Measurements from ENCODE around the gene CFAP47. TPM values are rescaled to one million over a fixed set of nuclear protein-coding genes. Genes with fewer than 3 reads are reported as not detected.
"Not testable (repeated sequence)": the region's sequence is repeated elsewhere in the genome, so short reads cannot be mapped to it uniquely, and the experiment has no call there.

CFAP47 gene
- total RNA-seq, 1 donor: not detected

- no peak overlapping the region for H3K4me3 ChIP-seq (ENCODE audit: low read depth, low read length)
- no peak for DNase-seq (ENCODE audit: low read depth)
- no peak for TF ChIP-seq CTCF (IDR thresholded peaks at IDR 0.05; ENCODE audit: insufficient read depth, low read length)
Observed at GRCh38 chrX:36218801-36219200, 299.3 kb downstream of the CFAP47 start.

- H3K4me3 ChIP-seq (ENCODE audit: low read depth, low read length); DNase-seq (ENCODE audit: low read depth): not testable (repeated sequence)
Observed at GRCh38 chrX:36234840-36235528, 315.4 kb downstream of the CFAP47 start.

- no peak for TF ChIP-seq CTCF (IDR thresholded peaks at IDR 0.05; ENCODE audit: insufficient read depth, low read length)
- no peak for DNase-seq (ENCODE audit: low read depth)
- H3K4me3 ChIP-seq (ENCODE audit: low read depth, low read length): no peak overlapping the region
Observed at GRCh38 chrX:36241397-36241796, 321.9 kb downstream of the CFAP47 start.

GRCh38 chrX:36266155-36266554 is 346.6 kb downstream of the CFAP47 start:
- TF ChIP-seq CTCF (IDR thresholded peaks at IDR 0.05; ENCODE audit: insufficient read depth, low read length): no peak
- H3K4me3 ChIP-seq (ENCODE audit: low read depth, low read length): no peak overlapping the region
- DNase-seq (ENCODE audit: low read depth): no peak

- no peak for DNase-seq (ENCODE audit: low read depth)
- no peak for TF ChIP-seq CTCF (IDR thresholded peaks at IDR 0.05; ENCODE audit: insufficient read depth, low read length)
- H3K4me3 ChIP-seq (ENCODE audit: low read depth, low read length): no peak overlapping the region
Observed at GRCh38 chrX:36310136-36310535, 390.6 kb downstream of the CFAP47 start.

GRCh38 chrX:36314303-36314702 is 394.8 kb downstream of the CFAP47 start:
- no peak overlapping the region for H3K4me3 ChIP-seq (ENCODE audit: low read depth, low read length)
- TF ChIP-seq CTCF (IDR thresholded peaks at IDR 0.05; ENCODE audit: insufficient read depth, low read length): no peak
- no peak for DNase-seq (ENCODE audit: low read depth)

- TF ChIP-seq CTCF (IDR thresholded peaks at IDR 0.05; ENCODE audit: insufficient read depth, low read length): no peak
- DNase-seq (ENCODE audit: low read depth): no peak
- H3K4me3 ChIP-seq (ENCODE audit: low read depth, low read length): no peak overlapping the region
Observed at GRCh38 chrX:36334572-36334971, 415.0 kb downstream of the CFAP47 start.

Data from fibroblast of the aortic adventitia (primary cell).